Head of caudate nucleus (tissue), 42 donors: Measurements from ENCODE around the gene TMEM271.

Source experiments
- DNase-seq, 42 donors: peaks; one replicate each; pipeline versions ENCODE4 v3.0.0 to v3.0.0-alpha.2; 2020 to 2021; ENCODE audit warnings: mixed read lengths in 7 of 42
- intact Hi-C: fragments of 100-400 bp; cut with DNase I; formaldehyde crosslinking; loops from one replicate; pipeline ENCODE4 v1.15.0; 2022

The TMEM271 gene

GRCh38 chr4:587671-588350, 11.7 kb upstream of the TMEM271 start:
- DNase-seq = peak in 1 of 42 donors; percentile 33
- intact Hi-C loops = no loop called here

GRCh38 chr4:583820-584219, 7.7 kb upstream of the TMEM271 start:
- DNase-seq = no peak
- intact Hi-C loops = no loop called here

DNA sequence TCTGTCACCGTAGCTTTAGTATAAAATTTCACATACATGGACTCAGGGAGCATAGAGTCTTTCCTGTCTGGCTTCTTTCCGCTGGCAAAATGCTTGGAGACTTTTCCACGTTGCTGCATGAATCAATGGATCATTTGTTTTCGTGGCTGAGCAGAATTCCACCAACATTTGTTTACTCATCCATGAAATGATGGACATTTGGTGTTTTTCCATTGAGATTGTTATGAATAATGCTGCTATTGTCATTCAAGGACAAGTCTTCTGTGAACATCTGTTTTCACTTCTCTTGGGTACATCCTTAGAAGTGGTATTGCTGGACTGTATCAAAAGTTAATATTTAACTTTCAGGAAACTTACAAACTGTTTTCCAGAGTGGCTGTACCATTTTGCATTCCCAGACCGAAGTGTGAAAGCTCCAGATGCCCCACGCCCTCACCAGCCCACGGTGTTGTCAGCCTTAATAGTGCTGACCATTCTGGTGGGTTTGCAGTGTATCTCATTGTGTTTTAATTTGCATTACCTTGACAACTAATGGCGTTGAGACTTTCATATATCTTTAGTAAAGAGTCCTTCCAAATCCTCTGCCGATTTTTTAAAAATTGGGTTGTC, 5.8 kb upstream of the TMEM271 start:
- DNase-seq = peak in 1 of 42 donors; percentile 41

DNA sequence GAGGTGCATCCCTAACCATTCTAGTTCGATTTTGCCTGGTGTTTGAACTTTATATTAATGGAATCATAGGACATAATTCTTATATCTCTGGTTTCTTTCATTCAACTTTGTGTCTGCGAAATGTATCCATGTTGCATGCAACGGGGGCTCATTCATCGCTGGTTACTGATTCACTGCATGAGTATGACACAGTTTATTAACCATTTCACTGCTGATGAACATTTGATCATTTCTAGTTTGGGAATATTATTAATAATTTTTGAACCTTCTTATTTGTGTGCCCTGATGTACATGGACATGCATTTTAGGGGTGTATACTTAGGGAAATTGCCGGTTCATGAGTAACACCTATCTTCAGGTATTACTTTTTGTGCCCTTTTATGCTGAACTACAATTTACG, 5.1 kb upstream of the TMEM271 start:
- intact Hi-C loops = no loop called here

More for the DNA sequence above, 5.8 kb upstream of the TMEM271 start:
- intact Hi-C loops = no loop called here

GRCh38 chr4:579543-580175, 3.6 kb upstream of the TMEM271 start:
- intact Hi-C loops = no loop called here
- DNase-seq = peak in 39 of 42 donors; percentile 27 to 88 (median 65)

More for the DNA sequence above, 5.1 kb upstream of the TMEM271 start:
- DNase-seq = no peak

DNA sequence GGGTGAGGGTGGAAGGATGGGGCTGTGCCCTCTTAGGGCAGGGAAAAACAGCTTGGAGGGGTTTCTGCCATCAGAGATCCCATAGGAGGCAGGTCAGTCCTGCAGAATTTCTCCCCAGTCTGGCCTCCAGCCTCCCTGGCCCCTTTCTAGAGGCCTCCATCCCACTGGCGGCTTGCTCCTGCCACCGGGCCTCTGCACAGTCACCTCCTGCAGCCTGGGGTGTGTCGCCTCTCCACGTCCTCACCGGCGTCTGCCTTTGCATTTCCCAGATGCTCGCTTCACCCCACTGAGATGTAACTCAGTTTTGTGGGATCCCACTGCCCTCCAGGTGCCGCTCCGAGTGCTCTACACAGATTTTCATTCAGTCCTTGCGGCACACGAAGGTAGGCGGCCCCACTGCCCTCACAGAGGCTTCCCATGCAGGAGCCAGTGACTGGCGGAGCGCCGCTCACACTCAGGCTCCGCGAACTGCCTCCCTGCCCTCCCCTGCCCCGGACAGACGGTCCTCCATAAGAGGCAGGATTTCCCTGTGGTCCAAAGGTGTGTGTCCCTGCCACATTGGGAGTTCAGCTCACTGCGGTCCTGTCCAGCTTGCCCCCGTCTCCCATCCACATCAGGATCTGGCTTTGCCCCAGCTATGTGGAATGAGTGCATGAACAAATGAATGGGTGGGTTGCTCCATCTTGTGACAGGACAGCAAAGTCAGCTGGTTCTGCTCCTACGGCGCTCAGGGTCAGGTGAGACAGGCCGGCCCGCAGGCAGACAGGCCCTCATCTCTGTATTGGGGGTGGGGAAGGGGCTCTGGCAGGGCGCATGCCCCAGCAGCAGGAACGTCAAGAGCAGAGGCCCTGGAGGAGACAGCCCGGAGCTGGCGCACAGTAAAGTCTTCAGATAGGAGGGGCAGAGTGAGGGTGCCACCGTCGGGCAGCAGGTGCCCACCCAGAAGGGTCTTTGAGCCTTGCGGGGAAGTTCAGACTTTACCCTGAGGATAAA, 2.7 kb upstream of the TMEM271 start:
- intact Hi-C loops = no loop called here
- DNase-seq = peak in 10 of 42 donors; percentile 22 to 61 (median 50)

GRCh38 chr4:577499-578450, 1.7 kb upstream of the TMEM271 start:
- peak; percentile 38 to 92 (median 74) for DNase-seq
- intact Hi-C loops = no loop called here

GRCh38 chr4:576991-577498, 950 bp upstream of the TMEM271 start:
- intact Hi-C loops = no loop called here
- peak in 37 of 42 donors; percentile 26 to 81 (median 59) for DNase-seq

- intact Hi-C loops = no loop called here
- peak in 20 of 42 donors; percentile 35 to 69 (median 51) for DNase-seq
These were observed 584 bp downstream of the TMEM271 start for GRCh38 chr4:575281-576141.

GRCh38 chr4:574346-575161, 1.5 kb downstream of the TMEM271 start:
- intact Hi-C loops = no loop called here
- no peak for DNase-seq

DNA sequence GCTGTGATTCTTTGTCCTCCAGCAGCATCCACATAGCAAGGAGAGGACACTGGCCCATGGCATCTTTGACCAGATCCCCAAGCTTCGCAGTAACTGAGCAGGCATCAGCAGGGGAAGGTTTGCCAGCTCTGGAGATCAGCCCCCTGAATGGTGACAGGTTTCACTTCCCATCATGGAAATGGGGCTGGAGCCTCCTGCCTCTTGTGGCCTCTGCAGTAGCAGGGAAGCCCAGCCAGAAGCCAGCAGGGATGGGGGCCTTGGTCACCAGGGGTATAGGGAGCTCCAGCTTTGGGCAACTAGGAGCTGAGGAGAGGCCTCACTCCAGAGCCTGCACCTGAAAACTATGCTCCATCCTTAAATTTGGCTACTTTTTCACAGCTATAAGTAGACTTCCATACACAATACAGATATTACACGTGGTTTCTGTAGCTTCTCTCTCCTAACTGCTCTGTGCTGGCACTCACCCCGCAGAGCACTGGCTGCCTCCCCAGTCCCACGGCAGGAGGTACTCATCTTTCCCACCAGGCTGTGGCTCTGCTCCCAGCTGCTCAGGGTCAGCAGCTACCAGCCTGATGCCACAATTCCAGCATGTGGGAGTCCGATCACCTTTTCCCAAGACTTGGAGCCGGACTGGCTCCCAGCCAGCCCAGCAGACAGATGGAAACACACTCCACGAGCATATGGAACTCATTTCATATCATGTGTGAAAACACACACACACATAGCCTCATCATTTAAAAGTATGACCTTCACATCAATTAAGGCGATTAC, 2.8 kb downstream of the TMEM271 start:
- peak in 7 of 42 donors; percentile 31 to 62 (median 49) for DNase-seq
- intact Hi-C loops = no loop called here

GRCh38 chr4:572594-572993, 3.5 kb downstream of the TMEM271 start:
- intact Hi-C loops = no loop called here
- DNase-seq = peak in 2 of 42 donors; percentile 38 to 43

DNA sequence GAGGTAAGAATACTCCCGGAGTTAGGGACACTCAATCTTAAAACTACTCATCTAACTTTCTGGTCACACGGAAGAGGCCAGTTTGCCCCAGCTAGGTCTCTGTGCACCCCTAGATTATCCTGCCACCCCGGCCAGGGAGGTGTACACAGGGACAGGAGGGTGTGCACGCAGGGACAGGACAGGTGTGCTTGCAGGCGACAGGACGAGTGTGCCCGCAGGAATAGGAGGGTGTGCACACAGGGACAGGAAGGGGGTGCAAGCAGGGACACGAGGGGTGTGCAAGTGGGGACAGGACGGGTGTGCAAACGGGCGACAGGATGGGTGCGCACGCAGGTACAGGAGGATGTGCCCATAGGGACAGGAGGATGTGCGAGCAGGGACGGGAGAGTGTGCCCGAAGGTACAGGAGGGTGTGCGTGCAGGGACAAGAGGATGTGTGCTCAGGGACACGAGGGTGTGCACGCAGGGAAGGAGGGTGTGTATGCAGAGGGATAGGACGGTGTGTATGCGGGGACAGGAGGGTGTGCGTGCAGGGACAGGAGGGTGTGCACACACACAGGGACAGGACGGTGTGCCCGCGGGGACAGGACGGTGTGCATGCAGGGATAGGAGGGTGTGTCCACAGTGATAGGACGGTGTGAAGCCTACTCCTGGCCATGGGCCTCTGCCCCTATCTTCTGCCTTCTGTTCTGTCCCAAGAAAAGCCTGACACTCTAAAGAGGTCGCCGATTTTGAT, 4.1 kb downstream of the TMEM271 start:
- no peak for DNase-seq
- intact Hi-C loops = no loop called here

- DNase-seq = no peak
- intact Hi-C loops = no loop called here
These were observed 5.3 kb downstream of the TMEM271 start for GRCh38 chr4:570754-571153.
